ENCODE data around the gene PHLDA2.
A peak's percentile ranks its signal among the peaks of the same experiment; 100 is the strongest.

Gene PHLDA2

DNA sequence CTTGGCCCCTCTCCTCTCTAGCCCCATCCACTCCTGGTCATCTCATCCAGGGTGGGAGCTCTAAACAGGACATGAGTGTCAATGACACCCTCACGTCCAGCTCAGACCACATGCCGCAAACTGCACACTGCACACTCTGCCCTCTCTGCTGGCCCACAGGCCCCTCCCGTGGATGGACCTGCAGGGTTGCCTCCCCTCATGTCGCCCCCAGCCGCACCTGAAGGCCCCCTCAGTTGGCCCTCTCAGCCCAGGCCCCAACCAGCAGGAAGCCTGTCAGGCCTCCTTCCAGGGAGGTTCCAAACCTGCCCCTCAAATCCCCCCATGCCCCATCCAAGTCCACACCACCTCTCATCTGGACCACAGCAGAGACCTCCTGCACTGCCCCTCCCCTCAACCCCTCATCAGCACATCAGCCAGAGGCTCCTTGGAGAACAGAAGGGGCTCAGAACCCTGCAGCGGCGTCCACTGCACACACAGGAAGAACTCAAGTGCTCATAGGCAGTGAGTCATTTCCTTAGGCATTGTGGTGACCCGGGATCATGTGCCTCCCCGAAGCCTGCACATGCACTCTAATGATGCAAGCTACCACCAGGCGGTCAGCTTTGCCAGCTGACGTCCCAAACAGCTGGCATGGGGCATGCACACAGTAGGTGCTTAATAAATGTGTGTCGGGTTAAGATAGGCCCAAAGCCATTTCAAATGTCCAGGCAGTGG lies 30.7 kb downstream of the PHLDA2 start:
- peak; percentile 70 for DNase-seq (ENCODE audit: low spot score)

DNA sequence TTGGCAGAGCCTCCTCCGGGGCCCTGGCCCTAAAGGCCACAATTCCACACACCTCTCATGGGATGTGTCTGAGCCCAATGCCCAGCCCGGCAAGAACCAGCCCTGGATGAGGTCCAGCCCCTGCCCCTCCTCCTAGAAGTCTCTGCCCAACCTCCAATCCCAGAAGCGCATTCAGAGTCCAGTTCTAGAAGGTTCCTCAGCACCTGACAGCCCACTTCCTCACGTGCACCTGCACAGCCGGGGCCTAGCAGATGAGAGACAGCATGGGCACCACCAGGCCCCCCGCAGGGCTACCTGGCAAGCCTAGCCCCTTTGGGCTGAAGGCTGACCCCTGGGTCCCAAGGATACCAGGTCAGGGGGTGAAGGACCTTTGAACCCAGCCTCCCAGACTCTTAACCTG lies 32.2 kb downstream of the PHLDA2 start:
- no peak for FAIRE-seq
- no peak for DNase-seq (ENCODE audit: low spot score)

More for the DNA sequence above, 30.7 kb downstream of the PHLDA2 start:
- FAIRE-seq: peak; percentile 31

DNA sequence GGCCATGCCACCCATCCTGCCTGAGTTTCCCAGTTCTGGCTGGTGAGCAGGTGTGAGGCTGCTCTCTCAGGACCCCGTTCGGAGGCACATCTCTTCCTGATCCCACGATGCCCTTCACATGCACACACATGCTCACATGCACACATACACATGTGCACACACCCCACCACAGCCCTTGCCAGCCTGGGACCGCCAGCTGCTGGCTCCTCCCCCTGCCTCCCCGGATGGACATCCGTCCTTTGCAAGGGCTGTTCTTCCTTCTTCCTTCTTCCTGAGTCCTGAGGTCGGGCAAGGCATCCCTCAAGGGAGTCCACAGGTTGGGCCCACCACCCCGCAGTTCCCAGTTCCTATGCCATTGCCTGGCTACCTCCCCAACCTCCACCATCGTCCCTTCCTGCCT lies 33.2 kb downstream of the PHLDA2 start:
- FAIRE-seq: no peak
- DNase-seq (ENCODE audit: low spot score): no peak

DNA sequence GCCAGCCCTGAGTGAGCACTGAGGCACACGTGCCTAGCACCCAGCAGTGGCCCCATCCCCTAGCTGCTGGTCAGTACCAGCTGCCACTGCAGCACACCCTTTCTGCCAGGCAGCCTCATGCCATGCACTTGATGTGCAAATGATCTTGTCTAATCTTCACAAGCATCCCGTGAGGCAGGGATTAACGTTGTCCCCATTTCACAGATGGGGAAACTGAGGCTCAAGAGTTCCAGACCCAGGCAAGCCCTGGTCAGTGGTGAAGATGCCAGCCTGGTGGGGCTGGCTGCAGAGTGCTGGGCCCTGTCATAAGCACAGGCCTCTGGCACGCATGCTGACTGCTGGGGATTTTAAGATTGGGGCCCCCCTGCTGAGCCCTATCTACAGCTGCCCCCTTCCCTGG lies 35.3 kb downstream of the PHLDA2 start:
- FAIRE-seq: no peak
- no peak for DNase-seq (ENCODE audit: low spot score)

DNA sequence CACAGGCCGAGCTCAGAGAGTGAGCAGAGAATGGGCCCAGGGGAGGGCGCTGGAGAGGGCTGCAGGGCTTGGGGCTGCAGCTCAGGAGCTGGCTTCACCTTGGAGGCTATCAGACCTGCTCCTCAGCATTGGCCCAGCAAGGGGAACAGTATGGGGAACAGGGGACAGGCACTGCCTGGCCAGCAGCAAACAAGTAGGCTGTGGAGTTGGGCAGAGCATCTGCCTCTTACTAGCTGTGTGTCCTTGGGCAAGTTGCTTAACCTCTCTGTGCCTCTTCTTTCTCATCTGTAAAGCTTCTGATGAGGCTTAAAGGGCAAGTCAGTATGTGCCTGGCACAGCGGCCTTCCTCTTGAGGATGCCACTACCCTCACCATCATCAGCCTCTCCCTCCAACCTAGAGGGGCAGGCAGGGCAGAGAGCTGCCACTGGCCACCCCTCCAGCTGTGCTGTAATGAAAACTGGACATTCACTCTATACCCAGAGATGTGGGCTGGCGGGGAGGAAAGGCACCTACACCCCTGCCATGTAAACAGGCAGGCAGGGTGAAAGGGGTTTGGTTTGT lies 36.2 kb downstream of the PHLDA2 start:
- DNase-seq (ENCODE audit: low spot score) (no peak), FAIRE-seq (no peak)

DNA sequence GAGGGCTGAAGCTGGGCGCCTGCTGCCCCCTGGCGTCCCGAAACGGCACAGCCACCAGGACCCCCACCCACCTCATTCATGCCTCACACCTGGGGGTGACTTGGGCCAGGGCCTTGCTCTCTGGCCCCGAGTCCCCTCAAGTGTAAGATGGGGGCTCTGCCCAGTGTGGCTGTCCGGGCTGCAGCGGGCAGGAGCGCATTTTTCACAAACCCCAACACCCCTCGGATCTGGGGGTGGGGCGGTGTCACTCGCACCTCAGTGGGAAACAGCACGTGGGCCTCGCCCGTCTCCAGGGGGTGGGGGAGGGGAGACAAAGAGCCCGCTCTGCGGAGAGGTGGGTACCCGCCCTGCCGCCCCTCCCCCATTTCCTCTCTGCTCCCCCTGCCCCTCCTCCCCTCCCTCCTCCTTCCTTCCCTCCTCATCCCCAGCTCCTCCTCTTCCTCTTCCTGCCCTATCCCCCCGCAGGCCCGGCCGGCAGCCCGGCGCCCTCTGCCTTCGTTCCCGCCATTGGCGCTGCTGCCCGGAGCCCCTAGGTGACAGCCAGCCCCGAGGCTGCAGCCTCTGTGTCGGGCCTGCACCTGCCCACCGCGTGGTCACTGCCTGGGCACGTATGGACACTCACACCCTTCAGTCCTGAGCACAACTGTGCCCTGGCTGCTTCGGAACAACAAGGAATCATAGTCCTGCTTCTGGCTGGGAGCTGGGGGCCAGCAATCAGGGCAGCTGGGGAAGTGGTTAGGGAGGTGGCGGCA lies 36.8 kb downstream of the PHLDA2 start:
- FAIRE-seq: no peak
- peak; percentile 19 for DNase-seq (ENCODE audit: low spot score)

DNA sequence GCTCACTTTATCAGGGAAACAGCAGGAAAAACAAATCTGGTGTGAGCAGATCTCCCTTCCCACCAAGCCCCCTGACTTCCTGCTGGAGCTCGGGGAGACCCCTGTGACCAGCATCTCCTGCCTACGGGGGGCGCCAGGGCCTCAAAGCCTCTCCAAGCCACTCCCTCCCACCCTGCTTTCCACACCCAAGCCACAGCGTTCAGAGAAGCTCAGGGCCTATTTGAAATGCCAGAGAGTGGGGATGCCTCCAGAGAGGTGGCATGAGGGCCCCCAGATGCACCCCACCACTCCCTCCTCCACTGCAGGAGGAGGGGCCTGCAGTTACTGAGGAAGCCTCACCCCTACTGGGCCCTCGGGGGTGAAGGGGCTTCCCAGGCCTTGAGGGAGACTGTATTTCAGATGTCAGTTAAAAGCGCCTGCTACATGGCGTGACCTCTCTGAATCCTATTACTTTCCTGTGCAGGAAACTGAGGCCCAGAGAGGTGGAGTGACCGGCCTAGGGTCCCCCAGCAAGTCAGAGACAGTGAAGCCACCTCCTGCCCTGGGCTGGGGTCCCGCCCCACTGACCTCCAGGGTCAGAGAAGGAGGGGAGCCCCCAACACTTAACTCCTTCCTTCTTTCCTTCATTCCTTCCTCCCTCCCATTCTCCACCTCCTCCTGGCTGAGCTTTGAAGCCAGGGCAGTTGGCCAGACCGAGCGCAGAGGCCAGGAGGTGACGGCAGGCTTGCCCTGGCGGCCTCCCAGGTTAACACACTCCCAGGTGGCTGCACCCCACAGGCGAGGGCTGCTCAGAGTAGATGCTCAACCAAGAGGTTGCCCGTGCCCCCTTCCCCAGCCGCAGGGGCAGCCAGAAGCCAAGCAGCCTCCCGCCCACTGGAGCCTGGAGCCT lies 37.6 kb downstream of the PHLDA2 start:
- no peak for DNase-seq (ENCODE audit: low spot score)

DNA sequence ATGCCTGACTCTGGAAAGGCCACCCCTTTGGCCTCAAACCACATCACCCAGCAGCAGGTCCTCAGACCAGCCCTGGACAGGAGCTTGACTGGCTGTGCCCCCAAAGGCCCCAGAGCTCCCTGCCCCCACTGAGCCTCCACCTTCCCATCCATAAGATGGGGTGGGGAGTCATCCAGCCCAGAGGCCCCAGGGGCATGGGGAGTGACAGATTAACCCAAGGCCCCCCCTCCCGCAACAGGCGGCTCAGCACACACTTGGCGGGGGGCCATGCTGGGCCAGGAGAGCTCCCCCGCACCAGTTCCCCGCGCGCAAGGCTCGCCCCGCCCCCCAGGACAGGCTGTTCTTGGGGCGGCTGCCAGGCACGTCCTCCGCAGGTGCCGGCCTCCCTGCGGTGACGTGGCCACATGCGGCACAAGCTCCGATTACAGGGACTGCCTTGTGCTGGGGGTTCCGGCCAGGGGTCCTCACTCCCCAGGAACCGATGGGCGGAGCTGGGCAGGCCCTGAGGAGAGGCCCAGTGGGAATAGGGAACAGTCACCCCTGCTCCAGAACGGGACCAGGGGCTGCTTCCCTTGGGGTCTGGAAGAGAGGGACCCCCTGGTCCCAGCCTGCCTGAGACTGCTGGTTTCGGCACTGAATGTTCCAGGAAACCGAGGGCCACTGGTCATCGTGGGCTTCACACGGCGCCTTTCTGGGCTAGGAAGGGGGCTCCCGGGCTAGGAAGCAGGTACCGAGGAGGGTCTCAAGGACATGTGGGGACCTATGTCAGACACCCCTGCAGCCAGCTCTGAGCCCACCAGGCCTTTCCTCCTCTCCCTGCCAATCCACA lies 38.5 kb downstream of the PHLDA2 start:
- DNase-seq (ENCODE audit: low spot score) (no peak), FAIRE-seq (no peak)

More for the DNA sequence above, 37.6 kb downstream of the PHLDA2 start:
- no peak for FAIRE-seq

DNA sequence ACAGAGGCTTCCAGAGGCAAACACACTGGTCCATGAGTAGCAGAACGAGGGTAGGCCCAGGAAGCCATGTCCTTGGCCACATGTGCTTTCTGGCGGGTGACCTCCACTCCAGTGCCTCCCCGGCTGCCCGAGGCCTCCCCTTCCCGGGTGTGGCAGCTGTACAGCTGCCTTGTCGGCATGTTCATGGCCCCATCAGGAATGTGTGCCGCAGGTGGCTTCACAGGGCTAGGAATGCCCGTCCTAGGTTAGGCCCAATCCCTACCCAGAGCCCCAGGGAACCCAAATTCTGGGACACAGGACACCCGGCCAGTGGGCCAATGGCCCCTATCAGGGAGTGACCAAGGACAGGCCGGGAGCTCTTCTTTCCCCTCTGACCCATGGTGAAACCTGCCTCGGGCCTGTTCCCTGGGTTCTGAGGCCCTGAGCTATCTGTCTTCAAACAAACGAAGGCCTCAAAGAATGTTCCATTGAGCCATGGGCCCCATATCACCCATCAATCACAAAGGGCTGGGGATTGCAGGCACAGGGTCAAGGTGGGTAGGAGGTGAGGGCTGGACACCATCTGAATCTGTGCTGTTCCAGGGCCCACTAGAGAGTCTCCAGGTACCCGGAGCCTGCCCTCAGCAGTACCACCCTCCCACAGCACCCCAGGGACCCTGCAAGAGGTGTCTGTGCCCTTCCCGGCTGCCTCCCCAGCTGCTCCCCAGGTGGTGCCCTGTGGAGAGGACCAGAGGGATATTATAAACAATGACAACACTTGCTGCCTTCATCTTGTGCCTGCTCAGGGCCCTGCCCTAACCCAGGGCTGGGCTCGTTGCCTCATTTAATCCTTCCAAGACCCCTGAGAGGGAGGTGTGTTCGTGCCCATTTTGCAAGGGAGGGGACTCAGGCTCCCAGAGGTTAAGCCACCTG lies 39.6 kb downstream of the PHLDA2 start:
- DNase-seq (ENCODE audit: low spot score) (no peak), FAIRE-seq (no peak)

DNA sequence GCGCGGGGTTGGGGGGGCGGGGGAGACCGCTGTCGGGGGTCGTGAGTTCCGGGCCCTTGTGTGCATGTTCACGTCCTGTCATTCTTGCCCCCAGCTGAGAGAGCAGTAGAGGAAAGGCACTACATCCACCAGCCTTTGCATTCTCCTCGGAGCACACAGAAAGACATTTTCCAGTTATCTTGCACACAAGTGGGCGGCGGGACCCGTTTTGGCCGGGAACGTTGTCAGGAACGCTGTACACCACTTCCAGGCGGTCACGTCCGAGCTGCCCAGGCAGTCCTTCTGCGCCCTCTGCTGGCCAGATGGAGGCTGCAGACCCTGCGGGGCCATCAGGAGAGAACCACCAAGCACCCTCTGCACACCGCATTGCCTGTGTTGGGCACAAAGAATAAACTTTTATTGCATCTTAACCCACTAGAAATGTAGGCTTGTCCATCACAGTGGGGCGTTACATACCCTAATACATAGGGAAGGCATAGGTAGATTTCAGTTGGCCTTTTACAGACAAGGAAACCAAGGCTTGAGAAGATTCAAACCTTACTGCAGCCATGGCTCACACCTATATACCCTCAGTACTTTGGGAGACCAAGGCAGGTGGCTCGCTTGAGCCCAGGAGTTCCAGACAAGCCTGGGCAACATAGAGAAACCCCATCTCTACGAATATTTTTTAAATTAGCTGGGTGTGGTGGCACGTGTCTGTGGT lies 40.8 kb downstream of the PHLDA2 start:
- DNase-seq (ENCODE audit: low spot score) (peak; percentile 51), FAIRE-seq (no peak)

DNA sequence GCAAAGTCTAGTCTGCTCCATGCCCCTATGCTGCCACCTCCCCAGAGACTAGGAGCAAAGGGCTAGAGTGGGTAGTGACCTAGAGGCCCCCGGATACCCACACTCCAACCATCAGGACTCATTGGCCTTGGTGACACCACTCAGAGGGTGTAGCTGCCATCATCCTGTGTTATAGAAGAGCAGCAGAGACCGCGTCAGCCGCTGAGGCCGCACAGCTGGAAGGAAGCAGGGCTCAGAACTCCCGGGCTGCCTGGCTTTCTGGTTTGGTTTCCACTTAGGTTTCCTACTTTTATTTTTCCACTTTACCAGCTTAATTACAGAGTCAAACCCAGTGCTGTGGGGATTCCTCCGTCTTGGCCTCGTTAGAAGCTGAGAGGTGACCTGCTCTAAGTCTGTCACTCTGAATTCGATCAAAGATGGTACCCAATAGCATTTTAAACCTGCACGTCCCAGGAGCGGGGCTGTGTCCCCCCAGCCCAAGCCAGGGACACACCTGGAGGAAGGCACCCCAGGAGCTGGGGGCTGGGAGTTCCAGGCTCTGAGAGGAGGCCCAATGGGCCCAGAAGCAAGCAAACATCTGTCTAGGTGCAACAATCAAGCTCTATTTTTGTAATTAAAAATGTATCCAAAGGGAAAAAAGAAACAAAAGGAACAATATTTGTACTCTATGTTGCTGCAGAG lies 41.6 kb downstream of the PHLDA2 start:
- FAIRE-seq (no peak), DNase-seq (ENCODE audit: low spot score) (no peak)

DNA sequence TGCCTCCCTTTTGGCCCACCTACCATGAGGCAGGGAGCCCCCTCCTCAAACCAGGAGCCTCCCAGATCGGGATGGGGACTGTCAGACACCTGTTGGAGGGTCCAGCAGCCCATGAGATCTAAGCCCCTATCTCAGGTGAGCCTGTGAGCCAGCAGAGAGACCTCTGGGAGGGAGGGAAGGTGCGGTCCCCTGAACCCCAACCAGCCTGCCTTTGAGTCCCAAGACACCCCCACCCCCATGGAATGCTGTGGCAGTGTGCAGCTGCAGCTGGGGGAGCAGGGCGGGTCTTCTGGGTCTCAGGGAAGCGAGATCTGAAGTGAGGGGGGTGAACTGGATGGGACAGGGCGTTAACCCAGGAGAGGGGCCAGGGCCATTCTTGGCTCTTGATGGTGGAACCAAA lies 42.3 kb downstream of the PHLDA2 start:
- no peak for FAIRE-seq

DNA sequence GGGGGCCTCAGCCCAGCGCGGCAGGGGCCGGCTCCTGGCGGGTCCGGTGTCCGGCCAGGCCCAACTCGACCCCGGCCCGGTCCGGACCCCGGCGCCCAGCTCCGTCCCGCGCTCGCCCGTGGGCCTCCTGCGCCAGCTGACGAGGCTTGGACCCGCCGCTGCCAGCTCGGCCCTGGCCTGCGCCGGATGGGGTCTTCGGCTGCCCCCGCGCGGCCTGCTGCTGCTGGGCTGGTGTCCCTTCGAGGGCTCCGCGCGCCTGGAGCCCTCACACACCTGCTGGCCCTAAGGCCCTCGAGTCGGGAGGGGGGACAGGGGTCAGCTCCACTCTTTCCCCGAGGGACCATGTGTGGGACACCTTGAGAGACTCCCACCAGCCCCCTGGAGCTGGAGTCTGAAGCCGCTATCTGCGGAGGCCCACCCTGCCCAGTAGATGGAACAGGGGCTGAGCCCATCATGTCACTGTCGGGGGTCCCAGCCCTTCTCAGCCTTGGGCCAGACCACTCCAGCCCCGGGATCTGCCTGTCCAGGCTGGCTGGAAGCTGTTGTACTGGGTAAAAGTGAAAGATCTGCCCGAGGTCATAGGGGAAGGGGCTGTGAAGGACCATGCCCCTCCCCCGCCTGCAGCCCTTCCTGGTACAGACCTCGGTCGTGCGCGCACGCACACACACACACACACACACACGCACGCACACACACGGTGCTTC lies 42.9 kb downstream of the PHLDA2 start:
- DNase-seq (ENCODE audit: low spot score) (no peak), FAIRE-seq (no peak)

More for the DNA sequence above, 42.3 kb downstream of the PHLDA2 start:
- no peak for DNase-seq (ENCODE audit: low spot score)

DNA sequence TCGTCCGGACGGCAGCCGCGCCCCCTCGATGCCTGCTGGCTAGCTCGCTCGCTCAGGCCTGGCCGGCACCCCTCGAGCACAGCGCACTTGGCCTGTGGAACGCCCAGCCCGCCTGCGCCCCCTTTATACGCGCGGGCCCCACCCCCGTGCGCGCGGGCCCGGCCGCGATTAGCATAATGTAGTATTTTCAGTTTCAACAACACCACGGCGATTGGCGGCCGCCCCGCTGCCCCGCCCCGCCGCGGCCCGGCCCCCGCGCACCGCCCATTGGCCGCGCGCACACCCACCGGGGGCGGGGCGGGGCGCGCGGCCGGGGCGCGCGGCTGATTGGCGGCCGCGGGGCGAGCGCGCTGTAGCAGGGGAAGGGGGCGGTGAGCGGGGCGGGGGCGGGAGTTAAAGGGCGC lies 43.5 kb downstream of the PHLDA2 start, which contains the start of gene CDKN1C:
Gene CDKN1C, minus strand, starts transcription at position 98 of the 404 bp plus-strand sequence. CDS start 319 bp downstream, outside the sequence.
- FAIRE-seq: no peak
- no peak for DNase-seq (ENCODE audit: low spot score)

DNA sequence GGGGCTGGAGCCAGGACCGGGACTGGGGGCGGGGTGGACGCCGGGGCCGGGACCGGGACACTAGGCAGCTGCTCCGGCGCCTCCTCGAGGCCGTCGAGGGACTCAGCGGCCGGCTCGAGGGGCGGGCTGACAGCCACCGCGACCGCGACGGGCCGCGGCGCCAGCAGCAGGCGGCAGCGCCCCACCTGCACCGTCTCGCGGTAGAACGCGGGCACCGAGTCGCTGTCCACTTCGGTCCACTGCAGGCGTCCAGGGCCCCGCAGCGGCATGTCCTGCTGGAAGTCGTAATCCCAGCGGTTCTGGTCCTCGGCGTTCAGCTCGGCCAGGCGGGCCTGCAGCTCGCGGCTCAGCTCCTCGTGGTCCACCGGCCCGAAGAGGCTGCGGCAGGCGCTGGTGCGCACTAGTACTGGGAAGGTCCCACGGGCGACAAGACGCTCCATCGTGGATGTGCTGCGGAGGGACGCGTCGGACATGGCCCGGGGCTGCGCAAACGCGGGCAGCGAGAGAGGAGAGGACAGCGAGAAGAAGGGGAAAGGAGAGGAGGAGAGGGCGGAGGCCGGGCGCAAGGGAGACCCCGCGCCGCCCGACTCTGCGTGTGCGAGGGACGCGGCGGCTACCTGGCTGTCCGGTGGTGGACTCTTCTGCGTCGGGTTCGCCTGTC lies 44.1 kb downstream of the PHLDA2 start:
- FAIRE-seq (no peak), DNase-seq (ENCODE audit: low spot score) (no peak)

DNA sequence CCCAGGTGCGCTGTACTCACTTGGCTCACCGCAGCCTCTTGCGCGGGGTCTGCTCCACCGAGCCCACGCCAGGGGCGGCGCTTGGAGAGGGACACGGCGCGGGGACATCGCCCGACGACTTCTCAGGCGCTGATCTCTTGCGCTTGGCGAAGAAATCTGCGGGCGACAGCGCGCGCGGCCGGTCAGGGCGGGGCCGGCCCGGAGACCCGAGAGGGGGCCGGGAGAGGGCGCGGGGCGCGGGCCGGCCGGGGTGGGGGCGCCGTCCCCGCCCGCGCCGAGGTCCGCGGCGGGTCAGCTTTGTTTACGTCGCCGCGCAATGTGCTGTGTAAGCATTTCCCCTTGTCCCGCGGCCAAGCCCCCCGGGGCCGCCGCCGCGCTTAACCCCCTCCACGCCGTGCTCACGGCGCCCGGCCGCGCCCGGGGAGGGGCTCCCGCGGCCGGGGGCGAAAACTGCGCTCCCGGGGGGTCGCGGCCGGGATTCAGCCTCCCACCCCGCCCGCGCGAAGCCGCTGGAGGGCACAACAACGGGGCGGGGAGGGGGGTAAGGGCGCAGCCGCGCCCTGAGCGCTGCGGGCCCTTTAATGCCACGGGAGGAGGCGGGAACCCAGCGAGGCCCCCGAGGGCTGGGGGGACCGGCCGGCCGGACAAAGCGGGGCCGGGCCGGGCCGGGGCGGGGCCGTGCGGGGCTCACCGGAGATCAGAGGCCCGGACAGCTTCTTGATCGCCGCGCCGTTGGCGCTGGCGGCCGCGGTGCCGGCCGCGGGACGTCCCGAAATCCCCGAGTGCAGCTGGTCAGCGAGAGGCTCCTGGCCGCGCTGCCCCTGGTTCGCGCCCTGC lies 45.0 kb downstream of the PHLDA2 start:
- FAIRE-seq (no peak), DNase-seq (ENCODE audit: low spot score) (no peak)
